NCI-H2227 treated with DMSO at 0.1 percent for 48 hours (cell line): ENCODE results near the gene SORBS1.

Experiments
- DNase-seq: peaks from one replicate; lab custom pipeline; 2025; lab: John Stamatoyannopoulos, UW

SORBS1 gene

GRCh38 chr10:95513941-95514392, 47.2 kb downstream of the SORBS1 start:
- DNase-seq: no peak

- DNase-seq: no peak
These were observed 48.1 kb downstream of the SORBS1 start for GRCh38 chr10:95513008-95513589.

GRCh38 chr10:95511314-95511713, 49.9 kb downstream of the SORBS1 start:
- DNase-seq: no peak

GRCh38 chr10:95509251-95509650, 51.9 kb downstream of the SORBS1 start:
- no peak for DNase-seq

- DNase-seq: no peak
These were observed 52.4 kb downstream of the SORBS1 start for GRCh38 chr10:95508730-95509129.

- DNase-seq: no peak
These were observed 55.0 kb downstream of the SORBS1 start for GRCh38 chr10:95506056-95506737.

GRCh38 chr10:95505641-95506040, 55.5 kb downstream of the SORBS1 start:
- DNase-seq: no peak

GRCh38 chr10:95505084-95505610, 56.0 kb downstream of the SORBS1 start:
- no peak for DNase-seq

- DNase-seq: no peak
These were observed 56.9 kb downstream of the SORBS1 start for GRCh38 chr10:95504246-95504691.

GRCh38 chr10:95503526-95503925, 57.6 kb downstream of the SORBS1 start:
- no peak for DNase-seq

GRCh38 chr10:95503001-95503400, 58.2 kb downstream of the SORBS1 start:
- DNase-seq: no peak

GRCh38 chr10:95502377-95502776, 58.8 kb downstream of the SORBS1 start:
- no peak for DNase-seq

- no peak for DNase-seq
These were observed 59.7 kb downstream of the SORBS1 start for GRCh38 chr10:95501203-95502094.

- DNase-seq: no peak
These were observed 60.5 kb downstream of the SORBS1 start for GRCh38 chr10:95500649-95501048.

- no peak for DNase-seq
These were observed 61.1 kb downstream of the SORBS1 start for GRCh38 chr10:95500097-95500496.

GRCh38 chr10:95499482-95499989, 61.6 kb downstream of the SORBS1 start:
- DNase-seq: no peak

- no peak for DNase-seq
These were observed 64.2 kb downstream of the SORBS1 start for GRCh38 chr10:95496951-95497350.

GRCh38 chr10:95496246-95496911, 64.8 kb downstream of the SORBS1 start:
- DNase-seq: no peak

- DNase-seq: no peak
These were observed 67.3 kb downstream of the SORBS1 start for GRCh38 chr10:95493862-95494261.

- DNase-seq: no peak
These were observed 73.2 kb downstream of the SORBS1 start for GRCh38 chr10:95487994-95488393.

GRCh38 chr10:95485056-95485844, 75.9 kb downstream of the SORBS1 start:
- DNase-seq: no peak
